Activated T-helper 1 cell treated with anti-CD3 and anti-CD28 coated beads, Interleukin-12 subunit alpha, Interleukin-12 subunit beta, Interleukin-2, Interleukin-4 antibody, amounts not matched to agents 30 ng/mL and 10 ng/mL and 1 ng/mL, durations not matched to agents 14 hours and 24 hours and 36 hours (primary cell): ENCODE data around the gene DAPK1. TPM values are rescaled to one million over a fixed set of nuclear protein-coding genes. Genes with fewer than 3 reads are reported as not detected.

Source experiments
- DNase-seq: peaks from one replicate; pipeline ENCODE4 v3.0.0; 2021; ENCODE audit warnings: low spot score
- H3K27ac Mint-ChIP-seq: one replicate; pipeline ENCODE4 v1.8.0; 2021; ENCODE audit warnings: mild to moderate bottlenecking, mixed read lengths
- H3K27me3 Mint-ChIP-seq: one replicate; pipeline ENCODE4 v1.8.0; 2022; ENCODE audit warnings: mild to moderate bottlenecking, moderate library complexity, mixed read lengths; ENCODE audit not compliant: insufficient read depth
- H3K36me3 Mint-ChIP-seq: one replicate; pipeline ENCODE4 v1.8.0; 2021; ENCODE audit warnings: low read depth, mixed read lengths
- H3K4me1 Mint-ChIP-seq: one replicate; pipeline ENCODE4 v1.8.0; 2021; ENCODE audit warnings: low read depth, mixed read lengths
- H3K4me3 Mint-ChIP-seq: one replicate; pipeline ENCODE4 v1.8.0; 2021; ENCODE audit warnings: mild to moderate bottlenecking, moderate library complexity, mixed read lengths
- H3K9me3 Mint-ChIP-seq: one replicate; pipeline ENCODE4 v1.8.0; 2021; ENCODE audit warnings: mixed read lengths
- intact Hi-C: fragments of 100-400 bp; cut with micrococcal nuclease; formaldehyde crosslinking; loops from one replicate; pipeline ENCODE4 v1.15.1; 2024
- total RNA-seq: library from RNA; stranded (reverse); gene quantifications from 2 replicates; pipeline ENCODE4 v1.2.3, GENCODE V29; 2022

The DAPK1 gene
- 2.0 and 2.8 TPM in 2 replicates for total RNA-seq

- Mint-ChIP-seq H3K4me1 (peaks cover 10% of the 10 kb centered on the region), H3K4me3 (no peak within 1 kb of the TSS), H3K27me3 (peaks cover 51% of the 10 kb centered on the region), H3K27ac (no peak within 1 kb of the TSS), H3K36me3 (no peaks in the 10 kb centered on the region), H3K9me3 (no peaks in the 10 kb centered on the region)
- no peak for DNase-seq
- intact Hi-C loops = loop anchor here (5.0 kb wide), 1 partner anchor 35 kb away; no protein-coding TSS in a partner anchor
These were observed at the start of gene DAPK1 for GRCh38 chr9:87497604-87498045. Gene DAPK1 (plus strand): TSS chr9:87497867. CDS start chr9:87499078, 1,211 bp downstream.

GRCh38 chr9:87451149-87451548, 46.5 kb upstream of the DAPK1 start:
- intact Hi-C loops = no loop called here

GRCh38 chr9:87455407-87455806, 42.3 kb upstream of the DAPK1 start:
- H3K36me3 Mint-ChIP-seq = no peaks in the 10 kb centered on the region
- H3K4me1 Mint-ChIP-seq = no peaks in the 10 kb centered on the region
- peaks cover 14% of the 10 kb centered on the region for H3K9me3 Mint-ChIP-seq
- H3K4me3 Mint-ChIP-seq = no peak overlapping the region
- no peak for DNase-seq
- intact Hi-C loops = no loop called here
- no peak overlapping the region for H3K27ac Mint-ChIP-seq
- no peaks in the 10 kb centered on the region for H3K27me3 Mint-ChIP-seq

More at GRCh38 chr9:87451149-87451548, 46.5 kb upstream of the DAPK1 start:
- peaks cover 7% of the 10 kb centered on the region for H3K9me3 Mint-ChIP-seq
- no peak overlapping the region for H3K27ac Mint-ChIP-seq
- H3K27me3 Mint-ChIP-seq = no peaks in the 10 kb centered on the region
- H3K4me1 Mint-ChIP-seq = no peaks in the 10 kb centered on the region
- H3K4me3 Mint-ChIP-seq = no peak overlapping the region
- no peak for DNase-seq
- no peaks in the 10 kb centered on the region for H3K36me3 Mint-ChIP-seq

GRCh38 chr9:87461256-87461655, 36.4 kb upstream of the DAPK1 start:
- H3K9me3 Mint-ChIP-seq = peaks cover 6% of the 10 kb centered on the region
- H3K36me3 Mint-ChIP-seq = no peaks in the 10 kb centered on the region
- H3K27me3 Mint-ChIP-seq = peaks cover 2% of the 10 kb centered on the region
- no peak overlapping the region for H3K27ac Mint-ChIP-seq
- peaks cover 12% of the 10 kb centered on the region for H3K4me1 Mint-ChIP-seq
- DNase-seq = no peak
- no peak overlapping the region for H3K4me3 Mint-ChIP-seq
- intact Hi-C loops = loop anchor here (5.0 kb wide), 2 partner anchors 36 to 351 kb away; partner anchors contain the start of gene DAPK1

GRCh38 chr9:87464110-87464991, 33.3 kb upstream of the DAPK1 start:
- no peak for DNase-seq
- peaks cover 12% of the 10 kb centered on the region for H3K4me1 Mint-ChIP-seq
- H3K9me3 Mint-ChIP-seq = no peaks in the 10 kb centered on the region
- no peaks in the 10 kb centered on the region for H3K36me3 Mint-ChIP-seq
- H3K4me3 Mint-ChIP-seq = no peak overlapping the region
- H3K27ac Mint-ChIP-seq = peak overlapping the region; percentile 55
- peaks cover 2% of the 10 kb centered on the region for H3K27me3 Mint-ChIP-seq
- intact Hi-C loops = loop anchor here (1.0 to 5.0 kb wide), 6 partner anchors 11 to 348 kb away; partner anchors contain the start of gene DAPK1

GRCh38 chr9:87464992-87465378, 32.7 kb upstream of the DAPK1 start:
- Mint-ChIP-seq H3K27ac (peak overlapping the region; percentile 12), H3K4me3 (no peak overlapping the region), H3K36me3 (no peaks in the 10 kb centered on the region), H3K4me1 (peaks cover 12% of the 10 kb centered on the region), H3K9me3 (no peaks in the 10 kb centered on the region), H3K27me3 (peaks cover 2% of the 10 kb centered on the region)
- no peak for DNase-seq
- intact Hi-C loops = loop anchor here (1.0 to 5.0 kb wide), 6 partner anchors 10 to 347 kb away; partner anchors contain the start of gene DAPK1

- Mint-ChIP-seq H3K9me3 (no peaks in the 10 kb centered on the region), H3K27me3 (peaks cover 2% of the 10 kb centered on the region), H3K4me3 (no peak overlapping the region), H3K36me3 (no peaks in the 10 kb centered on the region), H3K4me1 (peaks cover 12% of the 10 kb centered on the region), H3K27ac (no peak overlapping the region)
- intact Hi-C loops = loop anchor here (2.0 kb wide), 1 partner anchor 243 kb away; no protein-coding TSS in a partner anchor
- no peak for DNase-seq
These were observed 31.9 kb upstream of the DAPK1 start for GRCh38 chr9:87465816-87466215.

GRCh38 chr9:87467187-87467586, 30.5 kb upstream of the DAPK1 start:
- Mint-ChIP-seq H3K27me3 (peaks cover 2% of the 10 kb centered on the region), H3K9me3 (no peaks in the 10 kb centered on the region), H3K27ac (no peak overlapping the region), H3K4me3 (no peak overlapping the region), H3K36me3 (no peaks in the 10 kb centered on the region), H3K4me1 (peaks cover 12% of the 10 kb centered on the region)
- no peak for DNase-seq
- intact Hi-C loops = no loop called here

GRCh38 chr9:87469793-87470465, 27.7 kb upstream of the DAPK1 start:
- no peak overlapping the region for H3K4me3 Mint-ChIP-seq
- no peaks in the 10 kb centered on the region for H3K36me3 Mint-ChIP-seq
- peaks cover under 1% of the 10 kb centered on the region for H3K4me1 Mint-ChIP-seq
- no peak for DNase-seq
- peaks cover 2% of the 10 kb centered on the region for H3K27me3 Mint-ChIP-seq
- H3K27ac Mint-ChIP-seq = no peak overlapping the region
- H3K9me3 Mint-ChIP-seq = no peaks in the 10 kb centered on the region
- intact Hi-C loops = no loop called here

GRCh38 chr9:87471746-87472145, 25.9 kb upstream of the DAPK1 start:
- intact Hi-C loops = no loop called here
- Mint-ChIP-seq H3K4me3 (no peak overlapping the region), H3K27me3 (no peaks in the 10 kb centered on the region), H3K9me3 (no peaks in the 10 kb centered on the region), H3K36me3 (no peaks in the 10 kb centered on the region), H3K4me1 (no peaks in the 10 kb centered on the region), H3K27ac (no peak overlapping the region)
- no peak for DNase-seq

- Mint-ChIP-seq H3K27ac (no peak overlapping the region), H3K27me3 (no peaks in the 10 kb centered on the region), H3K9me3 (no peaks in the 10 kb centered on the region), H3K36me3 (no peaks in the 10 kb centered on the region), H3K4me3 (no peak overlapping the region), H3K4me1 (no peaks in the 10 kb centered on the region)
- intact Hi-C loops = loop anchor here (1.0 kb wide), 1 partner anchor 11 kb away; no protein-coding TSS in a partner anchor
- no peak for DNase-seq
These were observed 22.2 kb upstream of the DAPK1 start for GRCh38 chr9:87475463-87475862.

GRCh38 chr9:87478226-87478992, 19.3 kb upstream of the DAPK1 start:
- Mint-ChIP-seq H3K27me3 (no peaks in the 10 kb centered on the region), H3K36me3 (no peaks in the 10 kb centered on the region), H3K4me1 (no peaks in the 10 kb centered on the region), H3K27ac (no peak overlapping the region), H3K9me3 (no peaks in the 10 kb centered on the region), H3K4me3 (no peak overlapping the region)
- no peak for DNase-seq
- intact Hi-C loops = no loop called here
